A673 (cell line): Measurements from ENCODE around the gene SCN3A. TPM values are rescaled to one million over a fixed set of nuclear protein-coding genes. Genes with fewer than 3 reads are reported as not detected.

ENCODE experiments used
- BruUV-seq: library from RNA; stranded (reverse); fragments of 400-500 nt; replicated peaks from 2 replicates; lab custom pipeline; 2021; lab: Mats Ljungman, UMichigan
- CTCF ChIA-PET: fragments of 300-600 bp; sonication (Branson Sonifier 250); formaldehyde crosslinking; loops from one replicate; lab custom pipeline; 2022; ENCODE audit warnings: antibody characterized with exemption; lab: Charles Lee
- POLR2A ChIA-PET: fragments of 300-600 bp; sonication (Branson Sonifier 250); formaldehyde crosslinking; loops from one replicate; lab custom pipeline; 2022; ENCODE audit warnings: antibody characterized with exemption; ENCODE audit not compliant: low non-redundant PET; lab: Charles Lee
- DNase-seq: peaks from one replicate; pipeline ENCODE4 v3.0.0-alpha.2; 2015; ENCODE audit warnings: low spot score
- H3K27ac ChIP-seq: fragments of 200-600 bp; sonication (generic); 2 replicates; pipeline ENCODE4 v1.5.1; 2016; ENCODE audit warnings: mixed run types, low read depth, mild to moderate bottlenecking, mixed read lengths, antibody characterized with exemption, low read length; ENCODE audit not compliant: poor library complexity, severe bottlenecking
- H3K27me3 ChIP-seq: fragments of 200-600 bp; sonication (generic); replicated peaks from 2 replicates; pipeline ENCODE4 v1.6.1; 2017; ENCODE audit warnings: mixed run types, low read depth, mild to moderate bottlenecking, mixed read lengths, antibody characterized with exemption, low read length; ENCODE audit not compliant: insufficient read depth, poor library complexity
- H3K36me3 ChIP-seq: fragments of 200-600 bp; sonication (generic); 2 replicates; pipeline ENCODE4 v1.6.1; 2016; ENCODE audit warnings: mixed run types, mild to moderate bottlenecking, mixed read lengths, antibody characterized with exemption, low read length; ENCODE audit not compliant: insufficient read depth, poor library complexity, severe bottlenecking
- H3K4me1 ChIP-seq: fragments of 200-600 bp; sonication (generic); 2 replicates; pipeline ENCODE4 v1.6.1; 2017; ENCODE audit warnings: mixed run types, mild to moderate bottlenecking, mixed read lengths, antibody characterized with exemption, low read length; ENCODE audit not compliant: insufficient read depth, poor library complexity, severe bottlenecking
- H3K4me3 ChIP-seq: fragments of 200-600 bp; sonication (generic); 2 replicates; pipeline ENCODE4 v1.5.1; 2016; ENCODE audit warnings: low read depth, mixed run types, mild to moderate bottlenecking, mixed read lengths, low read length; ENCODE audit not compliant: poor library complexity, severe bottlenecking
- H3K9me3 ChIP-seq: fragments of 200-600 bp; sonication (generic); 2 replicates; pipeline ENCODE4 v1.6.1; 2016; ENCODE audit warnings: mixed run types, low read depth, mild to moderate bottlenecking, mixed read lengths, antibody characterized with exemption, low read length; ENCODE audit not compliant: poor library complexity, severe bottlenecking
- EZH2 ChIP-seq: fragments of 200-600 bp; sonication (generic); IDR thresholded peaks from 2 replicates; pipeline ENCODE4 v1.6.1; 2017; ENCODE audit warnings: borderline replicate concordance, low read depth, mild to moderate bottlenecking, mixed read lengths, antibody characterized with exemption, low read length; ENCODE audit not compliant: poor library complexity, severe bottlenecking
- intact Hi-C: fragments of 100-400 bp; cut with micrococcal nuclease; formaldehyde crosslinking; loops from one replicate; pipeline ENCODE4 v1.10.0; 2022; ENCODE audit not compliant: unreplicated experiment
- total RNA-seq: library from RNA; stranded (reverse); gene quantifications from 2 replicates; pipeline ENCODE4 v1.2.3, GENCODE V29; 2021
- TF ChIP-seq, protein P1 (sequence below): fragments of 300-800, 200-600 bp; sonication (generic); conservative IDR thresholded peaks from 2 replicates; pipeline ENCODE4 v1.5.1; 2017; ENCODE audit warnings: low read depth, mild to moderate bottlenecking, antibody characterized with exemption, low read length, moderate library complexity, mixed read lengths

The SCN3A gene
- total RNA-seq, 1 experiment from 2014 or later, result 0.04 TPM

DNA sequence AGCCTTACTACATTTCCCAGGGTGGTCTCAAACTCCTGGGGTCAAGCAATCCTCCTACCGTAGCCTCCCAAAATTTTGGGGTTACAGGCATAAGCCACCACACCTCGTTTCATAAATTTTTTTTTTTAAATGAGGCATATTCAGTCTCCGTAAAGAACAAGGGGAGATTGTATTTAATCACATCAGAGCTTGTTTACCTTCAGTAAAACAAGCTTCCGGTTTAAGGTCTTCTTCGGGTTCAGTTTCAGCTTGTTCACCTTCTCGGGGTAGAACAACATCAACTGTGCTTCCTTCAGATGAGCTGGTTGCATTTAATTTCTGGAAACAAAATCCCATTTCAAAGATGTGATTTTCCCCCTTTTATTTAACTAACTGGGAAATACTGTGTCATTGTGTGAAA lies 88.6 kb downstream of the SCN3A start:
- TF ChIP-seq, protein P1, sequence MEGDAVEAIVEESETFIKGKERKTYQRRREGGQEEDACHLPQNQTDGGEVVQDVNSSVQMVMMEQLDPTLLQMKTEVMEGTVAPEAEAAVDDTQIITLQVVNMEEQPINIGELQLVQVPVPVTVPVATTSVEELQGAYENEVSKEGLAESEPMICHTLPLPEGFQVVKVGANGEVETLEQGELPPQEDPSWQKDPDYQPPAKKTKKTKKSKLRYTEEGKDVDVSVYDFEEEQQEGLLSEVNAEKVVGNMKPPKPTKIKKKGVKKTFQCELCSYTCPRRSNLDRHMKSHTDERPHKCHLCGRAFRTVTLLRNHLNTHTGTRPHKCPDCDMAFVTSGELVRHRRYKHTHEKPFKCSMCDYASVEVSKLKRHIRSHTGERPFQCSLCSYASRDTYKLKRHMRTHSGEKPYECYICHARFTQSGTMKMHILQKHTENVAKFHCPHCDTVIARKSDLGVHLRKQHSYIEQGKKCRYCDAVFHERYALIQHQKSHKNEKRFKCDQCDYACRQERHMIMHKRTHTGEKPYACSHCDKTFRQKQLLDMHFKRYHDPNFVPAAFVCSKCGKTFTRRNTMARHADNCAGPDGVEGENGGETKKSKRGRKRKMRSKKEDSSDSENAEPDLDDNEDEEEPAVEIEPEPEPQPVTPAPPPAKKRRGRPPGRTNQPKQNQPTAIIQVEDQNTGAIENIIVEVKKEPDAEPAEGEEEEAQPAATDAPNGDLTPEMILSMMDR, result no peak
- no peak for TF ChIP-seq EZH2
- intact Hi-C loops, result no loop called here
- Histone ChIP-seq H3K4me3 (no peak overlapping the region), H3K27ac (no peak overlapping the region), H3K4me1 (no peaks in the 10 kb centered on the region), H3K27me3 (no peaks in the 10 kb centered on the region), H3K9me3 (no peaks in the 10 kb centered on the region), H3K36me3 (no peaks in the 10 kb centered on the region)
- POLR2A ChIA-PET, result no interaction called here
- no TSS peak for BruUV-seq
- no peak for DNase-seq
- CTCF ChIA-PET, result interaction anchor here (0.6 kb wide), 1 partner anchor 89 kb away, joined by 14 read pairs; the partner anchor contains the start of gene SCN3A

DNA sequence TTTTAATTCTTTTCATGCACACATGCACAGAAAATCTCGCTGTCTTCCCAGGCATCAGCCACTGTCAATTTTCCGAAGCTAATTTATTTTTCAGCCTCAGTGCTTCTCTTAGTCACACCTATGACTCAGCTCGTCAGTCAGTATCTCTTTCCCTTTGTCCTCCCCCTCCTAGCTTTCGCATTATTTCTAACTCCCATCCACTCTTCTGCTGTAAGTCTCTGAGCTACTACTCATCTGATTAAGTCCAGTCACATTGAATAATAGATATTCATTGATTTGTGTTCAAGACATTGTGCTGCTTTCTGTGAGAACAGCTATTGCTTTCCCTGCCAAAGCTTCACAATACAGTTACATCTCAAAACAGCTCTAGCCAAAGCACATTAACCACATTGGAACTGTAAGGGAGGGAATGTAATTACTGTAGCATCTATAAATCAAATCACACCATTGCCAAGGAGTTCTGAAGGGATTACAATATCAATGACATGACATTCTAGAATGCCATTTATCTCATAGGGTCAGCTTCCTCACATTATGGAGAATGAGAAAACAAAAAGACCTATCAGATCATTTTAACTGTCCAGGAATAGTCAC lies 89.4 kb downstream of the SCN3A start:
- Histone ChIP-seq H3K9me3 (no peaks in the 10 kb centered on the region), H3K36me3 (no peaks in the 10 kb centered on the region), H3K27ac (no peak overlapping the region), H3K27me3 (no peaks in the 10 kb centered on the region), H3K4me3 (no peak overlapping the region), H3K4me1 (no peaks in the 10 kb centered on the region)
- peak; percentile 57 for DNase-seq
- no peak for TF ChIP-seq EZH2
- TF ChIP-seq, protein P1, result no peak
- no TSS peak for BruUV-seq
- POLR2A ChIA-PET, result no interaction called here
- intact Hi-C loops, result no loop called here
- CTCF ChIA-PET, result interaction anchor here (0.6 kb wide), 1 partner anchor 89 kb away, joined by 4 read pairs; no protein-coding TSS in a partner anchor

DNA sequence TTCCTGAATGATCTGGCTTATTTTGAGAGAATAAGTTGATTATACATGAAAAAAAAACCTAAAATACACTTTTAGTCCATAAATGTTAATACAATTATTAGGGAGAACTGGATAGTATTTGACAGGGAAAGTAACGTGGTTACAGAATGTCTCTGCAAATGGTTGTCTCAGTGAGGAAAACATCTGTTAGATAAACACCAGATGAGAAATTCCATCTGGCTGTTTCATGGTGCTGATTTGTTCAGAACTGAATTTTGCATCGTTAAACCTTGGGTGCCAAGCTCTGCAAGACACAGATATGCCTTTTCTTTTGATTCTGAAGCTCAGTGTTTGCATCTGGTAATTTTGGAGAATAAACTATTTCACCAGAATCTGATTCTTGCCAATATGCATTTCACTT lies 90.4 kb downstream of the SCN3A start:
- Histone ChIP-seq H3K9me3 (no peaks in the 10 kb centered on the region), H3K27ac (no peak overlapping the region), H3K27me3 (no peaks in the 10 kb centered on the region), H3K4me3 (no peak overlapping the region), H3K4me1 (no peaks in the 10 kb centered on the region), H3K36me3 (no peaks in the 10 kb centered on the region)
- intact Hi-C loops, result no loop called here
- POLR2A ChIA-PET, result no interaction called here
- DNase-seq, result peak; percentile 4
- no peak for TF ChIP-seq EZH2
- TF ChIP-seq, protein P1, result no peak
- no TSS peak for BruUV-seq
- CTCF ChIA-PET, result no interaction called here
